Measurements from ENCODE around the gene SNX24. TPM values are rescaled to one million over a fixed set of nuclear protein-coding genes. Genes with fewer than 3 reads are reported as not detected.

SNX24 gene
- total and polyA plus RNA-seq, 9 of the 15 experiments (the other 6 are each of a cell fraction or from before 2014, with no cell fraction given): 5.3 to 10.1 (median 7.9) TPM

DNA sequence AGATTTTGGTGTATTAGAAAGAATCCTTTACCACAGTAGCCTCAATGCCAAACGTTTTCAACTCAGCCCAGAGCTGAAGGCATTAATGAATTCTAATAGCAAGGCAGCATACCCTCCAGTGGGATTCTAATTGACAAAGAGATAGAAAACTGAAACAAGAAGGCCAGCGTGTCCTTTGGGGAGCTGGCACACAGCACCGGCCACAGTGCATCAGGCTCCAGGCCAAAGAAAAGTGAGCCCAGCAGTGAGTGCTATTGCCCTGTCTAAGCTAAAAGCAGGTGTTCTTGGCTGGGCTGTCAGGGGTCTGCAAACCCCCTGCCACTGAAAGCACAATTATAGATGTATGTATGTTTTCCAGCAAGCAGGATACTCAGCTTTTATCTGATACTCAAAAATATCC, 150.7 kb downstream of the SNX24 start:
- ATAC-seq (no peak), DNase-seq (ENCODE audit: extremely low read depth in 1 of 4, low spot score in 3 of 4) (no peak), FAIRE-seq (no peak)
- Histone ChIP-seq H4K20me1 (replicated peaks; ENCODE audit: control insufficient read depth, insufficient read depth, low read length) (no peaks in the 10 kb centered on the region), H3K27ac (ENCODE audit: extremely low read depth, low read depth, low read length) (no peak overlapping the region), H2AFZ (ENCODE audit: low read depth, low read length) (no peak overlapping the region), H3K4me3 (no peak overlapping the region), H3K9me3 (replicated peaks; ENCODE audit: control insufficient read depth, insufficient read depth, low read depth, low read length) (no peaks in the 10 kb centered on the region), H3K4me2 (ENCODE audit: insufficient read depth, low read length) (no peak overlapping the region), H3K9ac (ENCODE audit: insufficient read depth in 1 of 2, low read depth in 2 of 2, low read length in 2 of 2) (no peak overlapping the region), H3K79me2 (ENCODE audit: control insufficient read depth, insufficient read depth, low read length) (no peaks in the 10 kb centered on the region), H3K9me1 (ENCODE audit: control insufficient read depth, insufficient read depth, low read length) (no peaks in the 10 kb centered on the region), H3K36me3 (ENCODE audit: control insufficient read depth, insufficient read depth, low read length) (no peaks in the 10 kb centered on the region), H3K4me1 (replicated peaks in 1 of 2; ENCODE audit: control insufficient read depth in 2 of 2, insufficient read depth in 2 of 2, low read length in 2 of 2) (no peaks in the 10 kb centered on the region), H3K27me3 (ENCODE audit: control insufficient read depth in 2 of 2, insufficient read depth in 2 of 2, low read length in 2 of 2) (peaks cover 2 to 12% of the 10 kb centered on the region in 2 experiments; a peak in 1 of 5 replicates)
- CTCF ChIA-PET (ENCODE audit: low intra/inter-chr PET ratio): no interaction called here
- TF ChIP-seq CHD2 (IDR thresholded peaks at IDR 0.05; ENCODE audit: low read depth, low read length) (no peak), ZNF174 (CRISPR knock-in tag; IDR thresholded peaks at IDR 0.05) (no peak), PCBP2 (IDR thresholded peaks at IDR 0.05; ENCODE audit: low read depth, low read length, poor library complexity, severe bottlenecking) (no peak), ZNF584 (CRISPR knock-in tag; IDR thresholded peaks at IDR 0.05; ENCODE audit: low read depth) (no peak), ZNF175 (CRISPR knock-in tag; IDR thresholded peaks at IDR 0.05; ENCODE audit: low read depth) (no peak), KLF16 (IDR thresholded peaks at IDR 0.05) (no peak), SETDB1 (IDR thresholded peaks at IDR 0.05; ENCODE audit: low read length) (no peak)
- TF ChIP-seq, protein P1, sequence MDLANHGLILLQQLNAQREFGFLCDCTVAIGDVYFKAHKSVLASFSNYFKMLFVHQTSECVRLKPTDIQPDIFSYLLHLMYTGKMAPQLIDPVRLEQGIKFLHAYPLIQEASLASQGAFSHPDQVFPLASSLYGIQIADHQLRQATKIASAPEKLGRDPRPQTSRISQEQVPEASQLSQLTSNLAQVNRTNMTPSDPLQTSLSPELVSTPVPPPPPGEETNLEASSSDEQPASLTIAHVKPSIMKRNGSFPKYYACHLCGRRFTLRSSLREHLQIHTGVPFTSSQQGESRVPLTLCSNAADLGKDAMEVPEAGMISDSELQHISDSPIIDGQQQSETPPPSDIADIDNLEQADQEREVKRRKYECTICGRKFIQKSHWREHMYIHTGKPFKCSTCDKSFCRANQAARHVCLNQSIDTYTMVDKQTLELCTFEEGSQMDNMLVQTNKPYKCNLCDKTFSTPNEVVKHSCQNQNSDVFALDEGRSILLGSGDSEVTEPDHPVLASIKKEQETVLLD (IDR thresholded peaks at IDR 0.05): no peak
- TF ChIP-seq, protein P2, sequence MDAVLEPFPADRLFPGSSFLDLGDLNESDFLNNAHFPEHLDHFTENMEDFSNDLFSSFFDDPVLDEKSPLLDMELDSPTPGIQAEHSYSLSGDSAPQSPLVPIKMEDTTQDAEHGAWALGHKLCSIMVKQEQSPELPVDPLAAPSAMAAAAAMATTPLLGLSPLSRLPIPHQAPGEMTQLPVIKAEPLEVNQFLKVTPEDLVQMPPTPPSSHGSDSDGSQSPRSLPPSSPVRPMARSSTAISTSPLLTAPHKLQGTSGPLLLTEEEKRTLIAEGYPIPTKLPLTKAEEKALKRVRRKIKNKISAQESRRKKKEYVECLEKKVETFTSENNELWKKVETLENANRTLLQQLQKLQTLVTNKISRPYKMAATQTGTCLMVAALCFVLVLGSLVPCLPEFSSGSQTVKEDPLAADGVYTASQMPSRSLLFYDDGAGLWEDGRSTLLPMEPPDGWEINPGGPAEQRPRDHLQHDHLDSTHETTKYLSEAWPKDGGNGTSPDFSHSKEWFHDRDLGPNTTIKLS (IDR thresholded peaks at IDR 0.05; ENCODE audit: borderline replicate concordance, low read depth): no peak
- TF ChIP-seq, protein P3, sequence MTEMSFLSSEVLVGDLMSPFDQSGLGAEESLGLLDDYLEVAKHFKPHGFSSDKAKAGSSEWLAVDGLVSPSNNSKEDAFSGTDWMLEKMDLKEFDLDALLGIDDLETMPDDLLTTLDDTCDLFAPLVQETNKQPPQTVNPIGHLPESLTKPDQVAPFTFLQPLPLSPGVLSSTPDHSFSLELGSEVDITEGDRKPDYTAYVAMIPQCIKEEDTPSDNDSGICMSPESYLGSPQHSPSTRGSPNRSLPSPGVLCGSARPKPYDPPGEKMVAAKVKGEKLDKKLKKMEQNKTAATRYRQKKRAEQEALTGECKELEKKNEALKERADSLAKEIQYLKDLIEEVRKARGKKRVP (CRISPR knock-in tag; IDR thresholded peaks at IDR 0.05): no peak
- WGBS (ENCODE audit: insufficient coverage, low coverage, missing lambda C conversion rate): 11% methylated on average over 3 of the region's 3 CpGs
- intact Hi-C loops (cut with micrococcal nuclease): no loop called here
- in situ Hi-C loops (cut with MboI): no loop called here
- BruUV-seq (replicated peaks): no TSS peak
- POLR2A ChIA-PET: interaction anchor here (0.6 kb wide), 1 partner anchor 296 kb away, joined by 3 read pairs; no protein-coding TSS in a partner anchor
